Natural killer cell treated with Interleukin-12 subunit alpha and Interleukin-12 subunit beta and Interleukin-15 and Interleukin-18, amount 100 ng/mL, for 72 hours (primary cell): ENCODE results near the gene DPP6. TPM values are rescaled to one million over a fixed set of nuclear protein-coding genes. Genes with fewer than 3 reads are reported as not detected.
A peak's percentile ranks its signal among the peaks of the same experiment; 100 is the strongest.

Experiments
- ATAC-seq, 2 donors: fragments of 150-1000 bp; cut with Tn5 transposase in 1 of 2; sonication (Bioruptor Pico), chemical (Tn5 transposase) in 1 of 2; 2 replicates each; pipeline ENCODE4 v1.10.0; 2021
- DNase-seq: peaks from one replicate; pipeline ENCODE4 v3.0.0; 2022; ENCODE audit warnings: low spot score
- H3K27ac Mint-ChIP-seq, 2 donors: 1 replicate in 1 of 2; 2 replicates in 1 of 2; pipeline ENCODE4 v1.8.0; 2022; ENCODE audit warnings: mixed read lengths in 2 of 2, mild to moderate bottlenecking in 1 of 2, moderate library complexity in 1 of 2
- H3K27me3 Mint-ChIP-seq, 2 donors: 1 replicate in 1 of 2; 2 replicates in 1 of 2; pipeline ENCODE4 v1.8.0; 2022; ENCODE audit warnings: mixed read lengths in 2 of 2
- H3K36me3 Mint-ChIP-seq: one replicate; pipeline ENCODE4 v1.8.0; 2022; ENCODE audit warnings: mixed read lengths
- H3K4me1 Mint-ChIP-seq, 2 donors: 1 replicate in 1 of 2; 2 replicates in 1 of 2; pipeline ENCODE4 v1.8.0; 2022; ENCODE audit warnings: low read depth in 2 of 2, mixed read lengths in 2 of 2, mild to moderate bottlenecking in 1 of 2
- H3K4me3 Mint-ChIP-seq: one replicate; pipeline ENCODE4 v1.8.0; 2022; ENCODE audit warnings: mixed read lengths
- H3K9me3 Mint-ChIP-seq: 2 replicates; pipeline ENCODE4 v1.8.0; 2022; ENCODE audit warnings: mixed read lengths
- total RNA-seq, 2 donors: library from RNA; stranded (reverse); gene quantifications; one replicate each; pipeline ENCODE4 v1.2.3, GENCODE V29; 2022

The DPP6 gene
- total RNA-seq, 2 donors from 2014 or later, result not detected

- no peaks in the 10 kb centered on the region for H3K36me3 Mint-ChIP-seq
- no peak overlapping the region for H3K27ac Mint-ChIP-seq
- H3K4me1 Mint-ChIP-seq, result no peaks in the 10 kb centered on the region
- no peak for ATAC-seq
- no peak overlapping the region for H3K4me3 Mint-ChIP-seq
- no peaks in the 10 kb centered on the region for H3K27me3 Mint-ChIP-seq
- H3K9me3 Mint-ChIP-seq, result no peaks in the 10 kb centered on the region
- no peak for DNase-seq
These were observed 832.2 kb downstream of the DPP6 start for GRCh38 chr7:154884348-154884920.

DNA sequence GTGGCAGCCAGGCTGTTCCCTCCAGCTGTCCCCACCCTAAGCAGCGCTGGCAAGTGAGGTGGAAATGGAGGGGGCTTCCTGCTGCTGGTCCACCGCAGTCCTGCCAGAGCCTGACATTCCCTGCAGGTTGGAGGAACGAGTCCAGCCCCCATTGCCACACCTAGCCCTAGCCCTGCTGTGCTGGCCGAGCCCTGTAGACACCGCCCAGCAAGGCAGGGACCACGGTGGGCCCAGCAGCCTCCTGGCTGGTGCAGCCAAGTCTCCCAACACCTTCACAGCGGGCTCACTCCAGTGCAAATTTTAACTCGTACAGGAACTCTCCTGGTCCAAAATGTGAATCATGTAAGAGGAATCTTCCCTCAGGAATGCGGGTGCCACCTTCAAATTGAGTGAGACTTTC is 834.4 kb downstream of the DPP6 start:
- Mint-ChIP-seq H3K27ac (no peak overlapping the region), H3K27me3 (no peaks in the 10 kb centered on the region), H3K4me1 (no peaks in the 10 kb centered on the region), H3K4me3 (no peak overlapping the region), H3K36me3 (no peaks in the 10 kb centered on the region), H3K9me3 (no peaks in the 10 kb centered on the region)
- DNase-seq (no peak), ATAC-seq (no peak)

- Mint-ChIP-seq H3K9me3 (no peaks in the 10 kb centered on the region), H3K4me1 (no peaks in the 10 kb centered on the region), H3K4me3 (no peak overlapping the region), H3K36me3 (no peaks in the 10 kb centered on the region), H3K27me3 (no peaks in the 10 kb centered on the region), H3K27ac (no peak overlapping the region)
- DNase-seq (no peak), ATAC-seq (no peak)
These were observed 836.5 kb downstream of the DPP6 start for GRCh38 chr7:154888690-154889089.

DNA sequence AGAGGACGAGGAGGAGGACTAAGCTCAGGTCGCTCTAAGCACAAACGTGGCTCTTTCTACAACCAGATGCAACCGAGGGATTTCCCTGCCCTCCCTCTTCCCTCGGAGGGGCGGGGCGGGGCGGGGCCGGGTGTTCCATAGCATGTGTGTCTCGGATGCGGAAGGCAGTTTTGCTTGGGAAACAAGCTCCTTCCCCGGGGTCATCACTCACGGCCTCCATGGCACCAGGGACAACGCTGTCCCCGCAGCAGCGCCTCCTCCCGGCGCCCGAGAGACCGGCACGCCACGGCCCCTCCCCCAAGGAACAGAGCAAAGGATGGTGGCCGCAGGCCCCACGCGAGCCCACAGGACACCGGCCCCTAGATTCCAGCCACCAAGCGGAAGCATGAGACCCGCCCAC is 840.3 kb downstream of the DPP6 start:
- no peaks in the 10 kb centered on the region for H3K9me3 Mint-ChIP-seq
- H3K27ac Mint-ChIP-seq, result no peak overlapping the region
- H3K4me1 Mint-ChIP-seq, result no peaks in the 10 kb centered on the region
- ATAC-seq (no peak), DNase-seq (no peak)
- no peaks in the 10 kb centered on the region for H3K36me3 Mint-ChIP-seq
- H3K27me3 Mint-ChIP-seq, result no peaks in the 10 kb centered on the region
- no peak overlapping the region for H3K4me3 Mint-ChIP-seq

GRCh38 chr7:154896076-154896475 is 843.9 kb downstream of the DPP6 start:
- H3K27ac Mint-ChIP-seq, result no peak overlapping the region
- DNase-seq, result no peak
- ATAC-seq, result no peak
- H3K9me3 Mint-ChIP-seq, result no peaks in the 10 kb centered on the region
- H3K4me3 Mint-ChIP-seq, result no peak overlapping the region
- H3K4me1 Mint-ChIP-seq, result no peaks in the 10 kb centered on the region
- no peaks in the 10 kb centered on the region for H3K36me3 Mint-ChIP-seq
- H3K27me3 Mint-ChIP-seq, result no peaks in the 10 kb centered on the region

DNA sequence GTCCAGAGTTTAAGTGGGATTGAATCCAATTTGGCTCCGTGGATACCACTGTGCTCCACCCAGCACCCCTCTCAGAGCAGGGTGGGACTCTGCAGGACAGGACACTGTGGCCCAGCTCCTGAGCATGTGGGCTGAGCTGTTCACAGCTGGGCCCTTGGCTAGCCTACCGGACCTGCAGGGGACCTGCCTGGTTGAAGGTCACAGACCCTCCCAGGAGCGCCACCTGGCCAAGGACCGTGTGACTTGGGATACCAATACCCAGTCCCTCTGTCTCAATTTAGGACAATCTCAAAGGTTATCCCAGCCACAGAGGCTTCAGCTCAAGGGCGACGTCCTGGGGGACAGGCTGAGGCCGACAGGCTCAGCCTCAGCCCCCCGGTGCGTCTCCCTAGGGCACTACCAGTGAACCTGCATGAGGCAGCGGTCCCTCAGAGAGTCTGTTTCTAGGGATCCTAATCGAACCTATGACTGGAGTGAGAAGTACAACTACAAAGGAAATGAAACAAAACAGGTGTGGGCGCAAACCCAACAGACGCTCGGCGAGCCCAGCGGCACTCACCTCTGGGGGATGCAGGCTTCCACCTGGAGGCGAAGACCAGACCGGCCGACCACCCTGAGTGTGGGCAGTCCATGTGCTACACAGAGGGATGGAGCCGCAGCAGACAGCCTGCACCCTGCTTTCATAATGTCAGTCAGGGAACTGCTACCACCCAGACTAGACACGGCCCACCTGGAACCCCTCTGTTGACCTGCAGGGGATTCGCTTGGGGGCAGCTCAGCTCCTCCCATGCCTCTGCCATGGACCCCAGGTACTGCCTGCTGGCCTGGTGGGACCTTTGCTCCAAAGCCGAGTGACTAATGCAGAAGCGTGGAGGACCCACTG is 847.0 kb downstream of the DPP6 start:
- DNase-seq, result no peak
- Mint-ChIP-seq H3K27ac (no peak overlapping the region), H3K9me3 (no peaks in the 10 kb centered on the region), H3K4me1 (no peaks in the 10 kb centered on the region), H3K36me3 (no peaks in the 10 kb centered on the region), H3K27me3 (no peaks in the 10 kb centered on the region), H3K4me3 (no peak overlapping the region)
- ATAC-seq, result peak in 1 of 2 donors; percentile 24

DNA sequence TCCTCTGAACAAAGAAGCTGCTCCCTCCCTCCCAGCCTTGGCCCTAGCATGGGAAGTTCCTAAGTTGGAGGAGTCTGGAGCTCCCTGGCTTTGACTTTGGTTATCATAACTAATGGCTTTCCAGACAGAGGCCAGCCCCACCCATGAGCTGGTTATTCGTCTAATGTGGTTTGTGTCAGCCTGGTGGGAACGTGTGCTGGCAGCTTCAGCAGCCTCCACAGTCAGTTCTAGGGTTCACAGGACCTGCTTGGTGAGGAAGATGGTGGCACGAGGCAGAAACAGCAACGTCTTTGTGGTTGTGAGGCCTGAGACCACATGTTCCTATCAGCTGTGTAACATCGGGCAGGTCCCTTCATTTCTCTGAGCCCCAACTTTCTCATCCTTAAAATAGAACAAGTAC is 847.7 kb downstream of the DPP6 start:
- Mint-ChIP-seq H3K4me1 (no peaks in the 10 kb centered on the region), H3K36me3 (no peaks in the 10 kb centered on the region), H3K4me3 (no peak overlapping the region), H3K27ac (no peak overlapping the region), H3K27me3 (no peaks in the 10 kb centered on the region), H3K9me3 (no peaks in the 10 kb centered on the region)
- DNase-seq (no peak), ATAC-seq (no peak)

- no peak overlapping the region for H3K27ac Mint-ChIP-seq
- no peaks in the 10 kb centered on the region for H3K36me3 Mint-ChIP-seq
- ATAC-seq, result no peak
- no peaks in the 10 kb centered on the region for H3K9me3 Mint-ChIP-seq
- no peaks in the 10 kb centered on the region for H3K27me3 Mint-ChIP-seq
- H3K4me3 Mint-ChIP-seq, result no peak overlapping the region
- no peaks in the 10 kb centered on the region for H3K4me1 Mint-ChIP-seq
- peak; percentile 44 for DNase-seq
These were observed 850.4 kb downstream of the DPP6 start for GRCh38 chr7:154902600-154903082.

GRCh38 chr7:154903083-154903731 is 851.0 kb downstream of the DPP6 start:
- H3K9me3 Mint-ChIP-seq, result no peaks in the 10 kb centered on the region
- no peaks in the 10 kb centered on the region for H3K4me1 Mint-ChIP-seq
- DNase-seq, result peak; percentile 13
- H3K27me3 Mint-ChIP-seq, result no peaks in the 10 kb centered on the region
- no peaks in the 10 kb centered on the region for H3K36me3 Mint-ChIP-seq
- H3K4me3 Mint-ChIP-seq, result no peak overlapping the region
- no peak overlapping the region for H3K27ac Mint-ChIP-seq
- no peak for ATAC-seq

DNA sequence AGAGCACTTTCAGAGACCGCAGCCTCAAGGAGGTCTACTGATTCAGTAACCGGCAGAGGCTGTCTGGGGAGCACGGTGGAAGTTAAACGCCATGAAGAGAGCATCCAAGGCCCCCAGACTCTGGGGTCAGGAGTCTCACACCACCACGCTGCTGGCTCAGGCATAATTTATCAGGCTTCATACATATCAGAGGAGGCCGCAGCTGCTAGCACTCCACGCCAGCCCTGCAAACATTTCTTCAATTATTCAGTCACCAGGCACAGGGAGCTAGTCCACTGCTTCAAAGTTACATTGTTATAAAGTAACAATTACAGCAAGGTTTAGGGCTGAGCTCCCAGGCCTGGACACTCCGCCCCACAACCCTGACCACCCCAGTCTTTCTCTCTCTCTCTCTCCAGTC is 852.9 kb downstream of the DPP6 start:
- DNase-seq (peak; percentile 10), ATAC-seq (no peak)
- H3K4me1 Mint-ChIP-seq, result no peaks in the 10 kb centered on the region
- H3K9me3 Mint-ChIP-seq, result no peaks in the 10 kb centered on the region
- peaks cover 0 to 3% of the 10 kb centered on the region in 2 donors for H3K27me3 Mint-ChIP-seq
- no peaks in the 10 kb centered on the region for H3K36me3 Mint-ChIP-seq
- no peak overlapping the region for H3K27ac Mint-ChIP-seq
- no peak overlapping the region for H3K4me3 Mint-ChIP-seq

GRCh38 chr7:154905615-154906014 is 853.4 kb downstream of the DPP6 start:
- H3K4me1 Mint-ChIP-seq, result no peaks in the 10 kb centered on the region
- peaks cover 0 to 3% of the 10 kb centered on the region in 2 donors for H3K27me3 Mint-ChIP-seq
- DNase-seq (peak; percentile 32), ATAC-seq (no peak)
- no peaks in the 10 kb centered on the region for H3K9me3 Mint-ChIP-seq
- H3K4me3 Mint-ChIP-seq, result no peak overlapping the region
- no peak overlapping the region for H3K27ac Mint-ChIP-seq
- no peaks in the 10 kb centered on the region for H3K36me3 Mint-ChIP-seq

DNA sequence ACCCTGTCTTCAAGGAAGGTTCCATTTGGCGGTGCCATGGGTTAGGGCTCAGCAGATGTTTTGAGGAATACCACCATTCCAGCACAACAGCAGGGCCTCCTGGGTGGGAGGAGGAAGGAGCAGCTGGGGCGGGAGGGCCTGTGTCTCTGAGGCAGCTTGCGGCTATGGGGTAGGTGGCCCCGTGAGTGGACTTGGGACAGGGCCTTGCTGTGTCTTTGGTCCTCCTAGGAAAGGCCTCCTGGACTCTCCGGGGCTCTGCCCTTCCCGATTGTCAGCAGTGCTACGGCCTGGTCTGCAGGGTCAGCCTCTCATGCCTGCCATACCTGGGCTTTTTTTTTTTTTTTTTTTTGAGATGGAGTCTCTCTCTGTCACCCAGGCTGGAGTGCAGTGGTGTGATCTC is 854.0 kb downstream of the DPP6 start:
- H3K4me3 Mint-ChIP-seq, result no peak overlapping the region
- H3K4me1 Mint-ChIP-seq, result no peaks in the 10 kb centered on the region
- H3K27me3 Mint-ChIP-seq, result peaks cover 0 to 3% of the 10 kb centered on the region in 2 donors
- ATAC-seq, result no peak
- DNase-seq, result no peak
- H3K27ac Mint-ChIP-seq, result no peak overlapping the region
- H3K36me3 Mint-ChIP-seq, result no peaks in the 10 kb centered on the region
- H3K9me3 Mint-ChIP-seq, result peaks cover under 1% of the 10 kb centered on the region

- Mint-ChIP-seq H3K4me1 (no peaks in the 10 kb centered on the region), H3K27ac (no peak overlapping the region), H3K4me3 (no peak overlapping the region), H3K9me3 (peaks cover 4% of the 10 kb centered on the region), H3K36me3 (no peaks in the 10 kb centered on the region), H3K27me3 (peaks cover 0 to 6% of the 10 kb centered on the region in 2 donors)
- DNase-seq (no peak), ATAC-seq (no peak)
These were observed 854.6 kb downstream of the DPP6 start for GRCh38 chr7:154906736-154907355.
